Measurements from ENCODE around the gene FZR1. TPM values are rescaled to one million over a fixed set of nuclear protein-coding genes. Genes with fewer than 3 reads are reported as not detected.

Gene FZR1
- total RNA-seq (10 to 100 TPM; 20.6 to 54.9 (median 49.3) TPM), polyA plus RNA-seq (10 to 100 TPM in 1 of 2 donors, 1 to 10 TPM in 1; 3.9 to 33.5 TPM)
- long read RNA-seq, donor 1, full-length matches to known transcripts: 3 of 32 reads
- long read RNA-seq, donor 1, partial matches to known transcripts: 16 of 32 reads
- long read RNA-seq, donor 1, other reads (novel, unspliced or antisense): 13 of 32 reads
- long read RNA-seq, donor 2, full-length matches to known transcripts: 8 of 8 reads
- long read RNA-seq, donor 2, partial matches to known transcripts: 0 of 8 reads
- long read RNA-seq, donor 2, other reads (novel, unspliced or antisense): 0 of 8 reads
- long read RNA-seq, donor 3, full-length matches to known transcripts: 77 of 117 reads
- long read RNA-seq, donor 3, partial matches to known transcripts: 24 of 117 reads
- long read RNA-seq, donor 3, other reads (novel, unspliced or antisense): 16 of 117 reads

DNA sequence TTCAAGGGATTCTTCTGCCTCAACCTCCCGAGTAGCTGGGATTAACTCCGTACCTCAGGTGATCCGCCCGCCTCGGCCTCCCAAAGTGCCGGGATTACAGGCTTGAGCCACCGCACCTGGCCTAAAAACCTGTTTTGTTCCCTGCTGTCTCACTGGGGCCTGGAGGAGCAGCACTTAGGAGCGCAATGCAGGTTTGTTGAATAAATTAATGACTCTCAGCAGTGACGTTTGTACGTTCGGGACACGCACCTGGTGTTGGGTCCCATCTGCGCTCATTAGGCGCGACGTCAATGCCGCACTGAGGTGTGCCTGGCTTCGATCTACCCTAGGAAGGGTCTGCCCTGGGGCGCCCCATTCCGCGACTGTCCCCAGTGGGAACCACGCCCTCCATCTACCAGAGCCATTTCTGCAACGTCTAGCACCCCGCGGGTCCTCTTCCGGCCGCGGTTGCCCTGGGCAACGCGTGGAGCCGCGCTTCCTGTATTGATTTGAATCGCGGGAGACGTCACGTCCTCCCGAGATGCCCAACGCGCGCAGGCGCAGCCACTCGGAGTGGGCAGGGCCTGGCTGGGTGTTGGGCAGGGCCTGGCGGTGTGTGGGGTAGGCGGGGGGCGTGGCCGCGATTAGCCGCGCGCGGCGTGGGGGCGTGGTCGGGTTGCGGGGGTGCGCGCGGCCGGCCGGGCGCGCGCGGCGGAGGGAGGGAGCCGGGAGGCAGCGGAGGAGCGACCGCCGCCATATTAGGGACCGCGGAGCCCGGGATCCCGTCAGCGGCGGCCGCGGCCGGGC, at the start of gene FZR1:
Gene FZR1 (plus strand): TSS at position 714 of the 786 bp plus-strand sequence. CDS start 16,679 bp downstream, outside the sequence.
- TF ChIP-seq POLR2A (IDR thresholded peaks at IDR 0.05): peak; percentile 69
- TF ChIP-seq, protein P1, sequence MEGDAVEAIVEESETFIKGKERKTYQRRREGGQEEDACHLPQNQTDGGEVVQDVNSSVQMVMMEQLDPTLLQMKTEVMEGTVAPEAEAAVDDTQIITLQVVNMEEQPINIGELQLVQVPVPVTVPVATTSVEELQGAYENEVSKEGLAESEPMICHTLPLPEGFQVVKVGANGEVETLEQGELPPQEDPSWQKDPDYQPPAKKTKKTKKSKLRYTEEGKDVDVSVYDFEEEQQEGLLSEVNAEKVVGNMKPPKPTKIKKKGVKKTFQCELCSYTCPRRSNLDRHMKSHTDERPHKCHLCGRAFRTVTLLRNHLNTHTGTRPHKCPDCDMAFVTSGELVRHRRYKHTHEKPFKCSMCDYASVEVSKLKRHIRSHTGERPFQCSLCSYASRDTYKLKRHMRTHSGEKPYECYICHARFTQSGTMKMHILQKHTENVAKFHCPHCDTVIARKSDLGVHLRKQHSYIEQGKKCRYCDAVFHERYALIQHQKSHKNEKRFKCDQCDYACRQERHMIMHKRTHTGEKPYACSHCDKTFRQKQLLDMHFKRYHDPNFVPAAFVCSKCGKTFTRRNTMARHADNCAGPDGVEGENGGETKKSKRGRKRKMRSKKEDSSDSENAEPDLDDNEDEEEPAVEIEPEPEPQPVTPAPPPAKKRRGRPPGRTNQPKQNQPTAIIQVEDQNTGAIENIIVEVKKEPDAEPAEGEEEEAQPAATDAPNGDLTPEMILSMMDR (IDR thresholded peaks at IDR 0.05): no peak
- no peaks in the 10 kb centered on the region for H3K36me3 ChIP-seq
- H3K4me3 ChIP-seq: peak within 1 kb of the TSS; percentile 80
- no peaks in the 10 kb centered on the region for H3K27me3 ChIP-seq
- DNase-seq: peak; percentile 99
- H3K27ac ChIP-seq: peak within 1 kb of the TSS; percentile 46 to 80
- H3K4me1 ChIP-seq (ENCODE audit: insufficient read depth): peaks cover 10% of the 10 kb centered on the region
- intact Hi-C loops (cut with DNase I): no loop called here
- no peaks in the 10 kb centered on the region for H3K9me3 ChIP-seq
- WGBS, 3 donors: 1 to 2% (median 2%) methylated on average over 56 to 79 of the region's 79 CpGs

DNA sequence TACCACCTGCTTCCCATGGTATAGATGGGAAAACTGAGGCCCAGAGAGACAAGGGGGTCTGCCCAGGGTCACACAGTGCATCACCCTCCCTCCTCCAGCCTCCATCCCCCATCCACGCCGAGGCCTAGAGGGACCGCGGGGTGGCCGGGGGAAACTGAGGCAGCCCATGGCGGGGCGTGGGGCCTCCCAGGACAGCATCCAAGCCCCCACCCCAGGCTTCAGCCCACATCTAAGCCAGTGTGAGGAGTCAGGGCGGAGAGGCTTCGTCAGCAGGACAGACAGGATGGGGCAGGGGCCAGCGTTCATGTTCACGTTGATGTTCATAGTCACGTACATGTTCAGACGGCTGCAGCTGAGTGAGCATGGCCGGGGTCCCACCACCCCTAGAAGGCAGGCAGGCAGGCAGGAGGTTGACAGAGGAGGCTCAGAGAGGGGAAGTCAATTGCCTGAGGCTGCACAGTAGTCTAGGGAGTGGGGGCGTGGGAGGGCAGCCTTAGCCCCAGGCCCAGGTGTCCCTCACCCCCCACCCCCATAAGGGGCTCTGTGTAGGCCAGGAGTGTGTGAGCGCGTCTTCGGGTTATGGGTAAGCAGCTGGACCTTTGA, 49.1 kb upstream of the FZR1 start:
- WGBS, 3 donors: 48 to 57% (median 54%) methylated on average over 18 of the region's 18 CpGs

DNA sequence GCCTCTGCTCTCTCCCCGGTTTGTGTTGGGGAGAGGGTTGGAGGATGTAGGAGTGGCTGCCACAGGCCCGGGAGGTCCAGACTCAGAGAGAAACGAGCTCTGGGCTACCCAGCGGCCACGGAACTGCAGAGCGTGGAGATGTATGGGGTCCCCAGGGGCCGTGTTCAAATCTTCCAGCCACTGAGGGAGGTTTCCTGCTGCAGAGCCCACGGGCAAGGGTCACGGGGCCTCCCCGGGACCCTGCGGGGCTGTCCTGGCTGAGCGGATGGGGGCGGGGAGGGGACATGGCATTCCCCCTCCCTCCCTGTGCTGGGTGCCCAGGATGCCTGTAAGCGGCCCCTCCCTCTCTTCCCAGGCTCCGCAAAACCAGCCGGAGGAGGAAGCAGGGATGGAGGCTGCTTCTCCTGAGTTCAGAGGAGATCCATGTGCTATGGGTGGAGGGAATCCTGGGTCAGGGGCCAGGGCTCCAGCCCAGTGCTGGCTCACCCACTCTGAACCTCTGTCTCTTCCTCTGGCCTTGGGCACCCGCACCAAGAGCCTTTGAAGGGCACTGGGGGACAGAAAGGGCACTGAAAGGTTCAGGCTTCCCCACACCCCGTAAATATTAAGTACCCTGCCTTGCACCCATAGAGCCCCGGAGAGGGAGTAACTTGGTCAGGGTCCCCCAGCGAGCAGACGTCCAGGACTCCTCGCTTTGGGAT, 48.4 kb upstream of the FZR1 start:
- Histone ChIP-seq H3K9me3 (no peaks in the 10 kb centered on the region), H3K27ac (peak overlapping the region; percentile 92 to 95), H3K36me3 (no peaks in the 10 kb centered on the region), H3K4me3 (no peak overlapping the region), H3K4me1 (ENCODE audit: insufficient read depth) (peaks cover 34% of the 10 kb centered on the region), H3K27me3 (no peaks in the 10 kb centered on the region)
- TF ChIP-seq POLR2A (IDR thresholded peaks at IDR 0.05) (no peak), EP300 (IDR thresholded peaks at IDR 0.05) (no peak)
- TF ChIP-seq, protein P1 (IDR thresholded peaks at IDR 0.05): no peak
- no peak for DNase-seq
- intact Hi-C loops (cut with DNase I): no loop called here
- WGBS, 3 donors: 7 to 16% (median 15%) methylated on average over 21 to 22 of the region's 22 CpGs

More for the DNA sequence above, 49.1 kb upstream of the FZR1 start:
- no peak for DNase-seq
- no peak for TF ChIP-seq EP300 (IDR thresholded peaks at IDR 0.05)
- TF ChIP-seq, protein P1 (IDR thresholded peaks at IDR 0.05): no peak
- no peak for TF ChIP-seq POLR2A (IDR thresholded peaks at IDR 0.05)
- no peaks in the 10 kb centered on the region for H3K27me3 ChIP-seq
- H3K9me3 ChIP-seq: no peaks in the 10 kb centered on the region
- H3K36me3 ChIP-seq: no peaks in the 10 kb centered on the region
- intact Hi-C loops (cut with DNase I): no loop called here
- H3K4me3 ChIP-seq: no peak overlapping the region
- peaks cover 34% of the 10 kb centered on the region for H3K4me1 ChIP-seq (ENCODE audit: insufficient read depth)
- H3K27ac ChIP-seq: peak overlapping the region; percentile 92 to 95

Data from ovary (tissue), 10 donors.